Measurements from ENCODE around the gene RUNX1.
"Not testable (repeated sequence)": the region's sequence is repeated elsewhere in the genome, so short reads cannot be mapped to it uniquely, and the experiment has no call there.

The RUNX1 gene

GRCh38 chr21:35014302-35015041, 34.6 kb downstream of the RUNX1 start:
- peak; percentile 7 for DNase-seq

GRCh38 chr21:35011681-35012080, 37.4 kb downstream of the RUNX1 start:
- no peak for DNase-seq

- no peak for DNase-seq
Observed at GRCh38 chr21:35010447-35010846, 38.7 kb downstream of the RUNX1 start.

GRCh38 chr21:35007348-35007747, 41.8 kb downstream of the RUNX1 start:
- no peak for DNase-seq

- DNase-seq = no peak
Observed at GRCh38 chr21:35006771-35007170, 42.3 kb downstream of the RUNX1 start.

DNA sequence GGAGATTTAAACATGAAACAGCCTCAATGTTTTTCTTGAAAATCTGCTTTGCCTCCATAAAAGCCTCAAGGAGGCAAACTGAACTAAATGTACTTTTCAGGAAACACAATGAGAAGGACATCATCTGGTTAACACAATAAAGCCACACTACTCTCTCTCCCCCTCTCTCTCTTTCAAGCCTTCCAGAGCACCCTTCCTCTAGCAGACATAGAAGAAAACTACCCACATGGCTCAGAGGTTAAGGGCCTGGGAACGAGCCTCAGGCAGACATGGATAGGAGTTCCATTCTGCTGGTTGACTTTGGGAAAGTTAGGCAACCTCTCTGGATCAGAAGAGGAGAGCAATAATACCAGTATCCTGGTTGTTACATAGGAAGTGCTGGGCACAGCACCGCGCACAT, 42.9 kb downstream of the RUNX1 start:
- DNase-seq = no peak

DNA sequence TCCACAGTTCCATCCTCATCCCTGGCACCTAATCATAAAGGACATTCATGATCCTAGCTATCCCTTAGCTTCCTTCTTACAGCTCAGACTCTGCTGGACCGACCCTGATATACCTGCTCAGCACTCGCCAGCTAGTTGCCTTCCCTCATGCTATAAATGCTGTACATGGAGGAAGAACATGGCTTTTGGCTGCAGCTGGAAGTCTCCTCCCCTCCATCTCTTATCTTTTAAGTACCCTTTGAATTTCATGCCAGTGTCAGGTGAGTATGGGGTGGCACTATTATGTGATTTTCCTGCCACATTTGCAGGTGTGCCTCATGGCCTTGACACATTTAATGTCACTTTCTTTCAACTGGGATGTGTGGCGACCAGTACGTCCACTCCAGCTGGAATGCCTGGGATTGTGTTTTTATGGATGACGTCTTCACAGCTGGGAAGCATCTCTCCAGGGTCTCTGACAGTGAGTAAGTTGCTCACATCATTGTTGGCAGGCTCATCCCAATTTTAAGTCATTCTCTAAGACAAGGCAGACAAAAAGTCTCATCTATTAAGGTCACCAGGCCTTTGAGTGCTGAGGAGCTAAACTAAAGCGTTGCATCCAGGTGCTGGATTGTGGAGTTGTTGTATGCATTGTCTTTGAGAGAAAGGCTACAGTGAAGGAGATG, 43.4 kb downstream of the RUNX1 start:
- no peak for DNase-seq

DNA sequence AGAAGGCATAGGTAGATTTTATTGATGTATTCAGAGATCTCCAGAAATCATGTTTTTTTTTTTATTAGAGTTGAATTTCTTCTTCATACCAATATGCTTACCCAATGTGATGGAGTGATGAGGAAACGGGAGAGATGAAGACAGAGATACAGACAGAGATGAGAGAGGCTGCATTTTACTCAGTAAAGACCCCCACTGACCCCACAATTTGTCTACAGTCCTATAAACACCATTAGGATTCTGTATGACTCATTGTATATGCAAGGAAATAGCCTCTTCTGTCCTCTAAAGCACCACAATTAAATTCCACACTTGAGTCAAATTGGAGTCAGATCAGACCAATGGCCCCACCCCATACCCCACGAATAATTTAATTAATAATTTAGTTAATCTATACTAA, 44.0 kb downstream of the RUNX1 start:
- DNase-seq = no peak

GRCh38 chr21:35004314-35004713, 44.8 kb downstream of the RUNX1 start:
- no peak for DNase-seq

DNA sequence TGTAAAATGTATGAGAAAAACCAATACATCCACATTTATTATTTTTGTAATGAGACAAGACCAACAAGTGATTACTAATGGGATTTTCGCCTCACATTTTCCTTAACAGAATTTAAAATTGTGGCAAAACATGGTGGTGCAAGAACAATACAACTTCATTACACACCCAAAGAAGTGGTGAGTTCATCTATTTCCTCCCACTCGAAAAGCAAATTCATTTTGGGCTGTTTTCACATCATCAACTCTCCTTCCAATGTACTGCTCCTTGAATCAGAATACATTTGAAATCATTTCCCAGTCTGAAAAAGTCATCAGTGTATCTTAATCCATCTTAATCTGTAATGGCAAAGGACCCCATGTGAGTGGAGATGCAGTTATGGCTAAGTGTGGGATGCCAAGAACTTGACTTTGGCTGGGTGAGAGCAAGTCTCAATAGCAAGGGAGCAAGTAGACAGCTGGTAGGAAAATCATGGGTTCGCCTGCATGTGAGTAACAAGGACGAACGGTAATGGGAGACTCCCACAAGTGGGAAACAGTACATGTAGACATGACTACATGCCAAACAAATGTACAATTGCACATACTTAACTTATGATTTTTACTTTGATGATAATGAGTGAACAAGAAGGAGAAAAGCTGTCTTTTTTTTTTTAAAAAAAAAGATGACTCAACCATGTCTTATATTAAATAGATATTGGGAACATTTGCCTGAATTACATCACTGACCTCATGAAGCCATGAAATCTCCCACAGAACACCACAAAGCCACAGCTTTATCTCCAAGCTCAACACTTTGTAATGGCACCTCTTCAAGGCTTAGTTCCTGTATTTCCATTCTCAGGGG, 46.0 kb downstream of the RUNX1 start:
- no peak for DNase-seq

- no peak for DNase-seq
Observed at GRCh38 chr21:34999397-34999941, 49.6 kb downstream of the RUNX1 start.

DNA sequence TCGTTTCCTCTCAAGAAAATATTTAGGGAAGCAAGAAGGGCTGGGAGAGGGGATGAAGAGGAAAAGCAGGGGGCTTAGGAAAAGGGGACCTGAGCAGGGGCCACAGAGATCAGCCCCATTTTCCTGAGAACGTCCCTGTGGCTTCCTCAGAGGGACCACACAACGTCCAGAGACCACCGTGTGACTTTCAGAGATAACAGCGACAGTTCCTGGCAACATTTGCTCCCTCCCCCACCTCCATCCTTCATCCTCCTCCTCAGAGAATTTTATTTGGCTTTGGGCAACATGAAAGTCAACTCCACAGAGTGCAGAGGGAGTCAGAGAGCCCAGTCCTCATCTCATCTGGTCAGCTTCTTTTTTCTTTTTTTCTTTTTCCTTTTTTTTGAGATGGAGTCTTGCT, 50.9 kb downstream of the RUNX1 start:
- DNase-seq = no peak

GRCh38 chr21:34997294-34997693, 51.8 kb downstream of the RUNX1 start:
- no peak for DNase-seq

GRCh38 chr21:34996304-34997101, 52.6 kb downstream of the RUNX1 start:
- DNase-seq = no peak

- DNase-seq = no peak
Observed at GRCh38 chr21:34995979-34996303, 53.2 kb downstream of the RUNX1 start.

GRCh38 chr21:34994766-34995631, 54.1 kb downstream of the RUNX1 start:
- DNase-seq = no peak

GRCh38 chr21:34993521-34993921, 55.6 kb downstream of the RUNX1 start:
- DNase-seq = not testable (repeated sequence)

- DNase-seq = no peak
Observed at GRCh38 chr21:34992736-34993398, 56.2 kb downstream of the RUNX1 start.

- DNase-seq = no peak
Observed at GRCh38 chr21:34992180-34992579, 56.9 kb downstream of the RUNX1 start.

DNA sequence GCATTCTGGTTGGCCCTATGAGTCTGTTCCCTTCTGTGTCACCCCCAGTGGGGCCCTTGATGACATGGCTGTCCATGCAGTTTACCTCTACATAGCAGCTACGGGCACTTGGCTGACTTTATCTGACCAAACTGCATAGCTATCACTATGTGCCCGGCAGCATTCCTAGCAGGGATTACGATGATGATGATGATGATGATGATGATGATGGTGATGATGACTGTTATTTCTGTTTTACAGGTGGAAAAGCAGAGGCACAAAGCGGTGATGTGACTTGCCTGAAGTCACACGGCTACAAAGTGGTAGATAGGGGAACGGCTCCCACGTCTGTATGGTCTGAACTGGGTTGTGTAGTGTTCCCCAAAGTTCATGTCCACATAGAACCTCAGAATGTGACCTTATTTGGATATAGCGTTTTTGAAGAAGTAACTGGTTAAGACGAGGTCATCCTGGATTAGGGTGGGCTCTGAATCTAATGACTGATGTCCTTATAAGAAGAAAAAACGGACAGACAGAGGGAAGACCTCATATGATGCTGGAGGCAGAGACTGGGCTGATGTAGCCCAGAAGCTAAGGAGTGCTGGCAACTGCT, 57.6 kb downstream of the RUNX1 start:
- no peak for DNase-seq

- DNase-seq = no peak
Observed at GRCh38 chr21:34990842-34991241, 58.3 kb downstream of the RUNX1 start.

Measured in NCI-H1694 (cell line).